ENCODE results near the gene COX14.

COX14 gene

DNA sequence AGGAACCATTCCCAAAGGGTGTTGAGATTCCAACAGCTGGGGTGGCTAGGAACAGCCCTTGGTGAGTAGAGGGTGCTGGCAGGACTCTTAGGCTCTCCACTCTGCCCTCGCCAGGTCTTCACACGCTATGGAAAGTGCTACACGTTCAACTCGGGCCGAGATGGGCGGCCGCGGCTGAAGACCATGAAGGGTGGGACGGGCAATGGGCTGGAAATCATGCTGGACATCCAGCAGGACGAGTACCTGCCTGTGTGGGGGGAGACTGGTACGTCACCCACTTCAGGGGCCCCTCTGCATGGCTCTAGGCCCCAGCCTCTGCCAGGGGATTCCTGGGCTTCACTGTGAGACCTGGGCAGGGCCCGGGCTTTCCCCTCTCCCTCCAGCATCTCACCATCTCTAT is 34.9 kb upstream of the COX14 start:
- TF ChIP-seq ZFX (IDR thresholded peaks at IDR 0.05) (no peak), CTCF (conservative IDR thresholded peaks at IDR 0.05) (no peak)
- H3K27ac ChIP-seq = no peak overlapping the region

DNA sequence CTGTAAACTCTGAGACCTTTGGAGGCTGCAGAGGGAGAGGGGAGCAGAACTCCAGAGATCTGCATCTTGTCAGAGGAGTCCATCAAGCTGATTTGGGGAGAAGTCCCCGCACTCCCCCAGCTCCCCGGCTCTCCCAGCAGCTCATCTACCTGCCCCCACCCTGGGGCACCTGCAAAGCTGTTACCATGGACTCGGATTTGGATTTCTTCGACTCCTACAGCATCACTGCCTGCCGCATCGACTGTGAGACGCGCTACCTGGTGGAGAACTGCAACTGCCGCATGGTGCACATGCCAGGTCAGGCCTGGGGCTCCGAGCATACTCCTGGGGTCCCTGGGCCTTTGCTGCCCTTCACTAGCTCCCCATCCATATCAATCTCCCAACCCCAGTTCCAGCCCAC is 33.8 kb upstream of the COX14 start:
- H3K27ac ChIP-seq = no peak overlapping the region
- TF ChIP-seq CTCF (conservative IDR thresholded peaks at IDR 0.05) = no peak
- TF ChIP-seq ZFX (IDR thresholded peaks at IDR 0.05) = no peak

- H3K27ac ChIP-seq = no peak overlapping the region
- TF ChIP-seq CTCF (conservative IDR thresholded peaks at IDR 0.05) (no peak), ZFX (IDR thresholded peaks at IDR 0.05) (no peak)
These were observed 32.3 kb upstream of the COX14 start for GRCh38 chr12:50079771-50080170.

DNA sequence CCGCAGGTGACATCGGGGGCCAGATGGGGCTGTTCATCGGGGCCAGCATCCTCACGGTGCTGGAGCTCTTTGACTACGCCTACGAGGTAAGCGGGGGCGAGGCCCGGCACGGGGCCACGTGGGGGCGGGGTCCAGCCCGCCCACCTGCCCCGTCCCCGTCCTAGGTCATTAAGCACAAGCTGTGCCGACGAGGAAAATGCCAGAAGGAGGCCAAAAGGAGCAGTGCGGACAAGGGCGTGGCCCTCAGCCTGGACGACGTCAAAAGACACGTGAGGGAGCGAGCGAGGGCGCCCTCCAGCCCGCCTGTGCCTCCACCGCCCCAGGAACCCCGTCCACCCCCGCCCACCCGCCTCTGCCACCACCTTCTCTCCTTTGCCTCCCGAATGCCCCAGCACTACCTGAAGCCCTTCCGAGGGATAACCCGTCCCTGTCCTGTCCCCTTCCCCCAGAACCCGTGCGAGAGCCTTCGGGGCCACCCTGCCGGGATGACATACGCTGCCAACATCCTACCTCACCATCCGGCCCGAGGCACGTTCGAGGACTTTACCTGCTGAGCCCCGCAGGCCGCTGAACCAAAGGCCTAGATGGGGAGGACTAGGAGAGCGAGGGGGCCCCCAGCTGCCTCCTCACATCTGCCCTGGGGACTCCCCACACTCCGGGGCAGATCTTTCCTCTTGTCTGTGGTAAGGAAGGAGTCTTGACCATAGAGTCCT is 30.8 kb upstream of the COX14 start:
- TF ChIP-seq ZFX (IDR thresholded peaks at IDR 0.05) (no peak), CTCF (conservative IDR thresholded peaks at IDR 0.05) (no peak)
- no peak overlapping the region for H3K27ac ChIP-seq

- no peak overlapping the region for H3K27ac ChIP-seq
- no peak for TF ChIP-seq CTCF (conservative IDR thresholded peaks at IDR 0.05)
- no peak for TF ChIP-seq ZFX (IDR thresholded peaks at IDR 0.05)
These were observed 29.4 kb upstream of the COX14 start for GRCh38 chr12:50082644-50083043.

- no peak for TF ChIP-seq CTCF (conservative IDR thresholded peaks at IDR 0.05)
- no peak for TF ChIP-seq ZFX (IDR thresholded peaks at IDR 0.05)
- no peak overlapping the region for H3K27ac ChIP-seq
These were observed 28.7 kb upstream of the COX14 start for GRCh38 chr12:50083301-50083700.

- peak overlapping the region; percentile 75 for H3K27ac ChIP-seq
These were observed 27.6 kb upstream of the COX14 start for GRCh38 chr12:50084409-50084774.
